Keratinocyte (primary cell): ENCODE data around the gene PRPF39.
"Not testable (repeated sequence)": the region's sequence is repeated elsewhere in the genome, so short reads cannot be mapped to it uniquely, and the experiment has no call there.

Source experiments
- EZH2 ChIP-seq: IDR thresholded peaks from one replicate; pipeline ENCODE4 v1.6.1; 2012; ENCODE audit warnings: inconsistent platforms, mild to moderate bottlenecking, low read length, moderate library complexity
- TF ChIP-seq, protein P1 (sequence below), 3 experiments: IDR thresholded peaks in 1 of 3; conservative IDR thresholded peaks in 1 of 3; optimal IDR thresholded peaks in 1 of 3; 2 replicates in 2 of 3; 3 replicates in 1 of 3; pipeline versions ENCODE3 to v1.5.1; 2011; ENCODE audit warnings: low read length in 3 of 3, mild to moderate bottlenecking in 3 of 3, moderate library complexity in 2 of 3, control low read depth in 1 of 3, inconsistent platforms in 1 of 3; ENCODE audit not compliant: insufficient read depth in 2 of 3; ENCODE audit errors: extremely low read depth in 1 of 3

GRCh38 chr14:45081096-45081495 lies 2.8 kb upstream of the PRPF39 start:
- TF ChIP-seq, protein P1, sequence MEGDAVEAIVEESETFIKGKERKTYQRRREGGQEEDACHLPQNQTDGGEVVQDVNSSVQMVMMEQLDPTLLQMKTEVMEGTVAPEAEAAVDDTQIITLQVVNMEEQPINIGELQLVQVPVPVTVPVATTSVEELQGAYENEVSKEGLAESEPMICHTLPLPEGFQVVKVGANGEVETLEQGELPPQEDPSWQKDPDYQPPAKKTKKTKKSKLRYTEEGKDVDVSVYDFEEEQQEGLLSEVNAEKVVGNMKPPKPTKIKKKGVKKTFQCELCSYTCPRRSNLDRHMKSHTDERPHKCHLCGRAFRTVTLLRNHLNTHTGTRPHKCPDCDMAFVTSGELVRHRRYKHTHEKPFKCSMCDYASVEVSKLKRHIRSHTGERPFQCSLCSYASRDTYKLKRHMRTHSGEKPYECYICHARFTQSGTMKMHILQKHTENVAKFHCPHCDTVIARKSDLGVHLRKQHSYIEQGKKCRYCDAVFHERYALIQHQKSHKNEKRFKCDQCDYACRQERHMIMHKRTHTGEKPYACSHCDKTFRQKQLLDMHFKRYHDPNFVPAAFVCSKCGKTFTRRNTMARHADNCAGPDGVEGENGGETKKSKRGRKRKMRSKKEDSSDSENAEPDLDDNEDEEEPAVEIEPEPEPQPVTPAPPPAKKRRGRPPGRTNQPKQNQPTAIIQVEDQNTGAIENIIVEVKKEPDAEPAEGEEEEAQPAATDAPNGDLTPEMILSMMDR (optimal IDR thresholded peaks at IDR 0.05 in 1 of 3, IDR thresholded peaks at IDR 0.05 in 1 of 3, conservative IDR thresholded peaks at IDR 0.05 in 1 of 3; ENCODE audit: extremely low read depth in 1 of 3, insufficient read depth in 2 of 3, low read length in 3 of 3), result not testable (repeated sequence)
- not testable (repeated sequence) for TF ChIP-seq EZH2
